Panc1 (cell line): Measurements from ENCODE around the gene NCBP2. TPM values are rescaled to one million over a fixed set of nuclear protein-coding genes. Genes with fewer than 3 reads are reported as not detected.

Source experiments
- ATAC-seq: fragments of 200-7000 bp; cut with Tn5 transposase; 2 replicates; pipeline ENCODE4 v1.9.1; 2020; ENCODE audit warnings: mild to moderate bottlenecking, moderate library complexity
- BruUV-seq: library from RNA; stranded (reverse); fragments of 400-500 nt; replicated peaks from 2 replicates; lab custom pipeline; 2021; lab: Mats Ljungman, UMichigan
- CTCF ChIA-PET: fragments of 300-600 bp; sonication (Branson Sonifier 250); formaldehyde crosslinking; loops from one replicate; lab custom pipeline; 2022; ENCODE audit warnings: antibody characterized with exemption; lab: Charles Lee
- POLR2A ChIA-PET: fragments of 300-600 bp; sonication (Branson Sonifier 250); formaldehyde crosslinking; loops from one replicate; lab custom pipeline; 2022; ENCODE audit warnings: antibody characterized with exemption; lab: Charles Lee
- DNase-seq: peaks from one replicate; pipeline ENCODE4 v3.0.0-alpha.2; 2010; ENCODE audit warnings: low read depth, low spot score
- H3K27ac ChIP-seq: 2 replicates; pipeline ENCODE4 v1.5.1; 2011; ENCODE audit warnings: mild to moderate bottlenecking, low read length, inconsistent platforms
- H3K27me3 ChIP-seq: fragments of 200-500 bp; sonication (Bioruptor generic); 2 replicates; pipeline ENCODE4 v1.6.0; 2014; ENCODE audit warnings: low read length, inconsistent platforms; ENCODE audit not compliant: control insufficient read depth, insufficient read depth
- H3K36me3 ChIP-seq: fragments of 200-500 bp; sonication (Bioruptor generic); 2 replicates; pipeline ENCODE4 v1.5.1; 2014; ENCODE audit warnings: inconsistent platforms, mild to moderate bottlenecking, low read length, moderate library complexity; ENCODE audit not compliant: control insufficient read depth, insufficient read depth
- H3K4me1 ChIP-seq: 2 replicates; pipeline ENCODE4 v1.5.1; 2011; ENCODE audit warnings: inconsistent platforms, mild to moderate bottlenecking, low read length, moderate library complexity; ENCODE audit not compliant: control insufficient read depth, insufficient read depth
- H3K4me3 ChIP-seq, 2 experiments: 2 replicates each; pipeline ENCODE4 v1.5.1; 2011 to 2012; ENCODE audit warnings: low read depth in 2 of 2, low read length in 2 of 2, mild to moderate bottlenecking in 2 of 2, inconsistent platforms in 1 of 2, moderate library complexity in 1 of 2
- H3K9me3 ChIP-seq: fragments of 200-500 bp; sonication (Bioruptor generic); 2 replicates; pipeline ENCODE4 v1.5.1; 2014; ENCODE audit warnings: low read depth, mild to moderate bottlenecking, inconsistent platforms, low read length, moderate library complexity; ENCODE audit not compliant: control insufficient read depth, insufficient read depth
- CTCF ChIP-seq: fragments of 450-650 bp; IDR thresholded peaks from 2 replicates; pipeline ENCODE4 v1.5.1; 2017; ENCODE audit warnings: mild to moderate bottlenecking
- POLR2AphosphoS5 ChIP-seq: IDR thresholded peaks from 2 replicates; pipeline ENCODE4 v1.6.1; 2012; ENCODE audit warnings: mild to moderate bottlenecking, low read depth, low read length, moderate library complexity
- REST ChIP-seq, 2 experiments: IDR thresholded peaks; 2 replicates each; pipeline ENCODE4 v1.6.1; 2011 to 2012; ENCODE audit warnings: low read depth in 2 of 2, control low read depth in 1 of 2, low read length in 1 of 2, mild to moderate bottlenecking in 1 of 2, moderate library complexity in 1 of 2; ENCODE audit not compliant: insufficient read depth in 1 of 2
- SIN3A ChIP-seq: IDR thresholded peaks from 2 replicates; pipeline ENCODE4 v1.6.1; 2012; ENCODE audit warnings: low read depth, mild to moderate bottlenecking, low read length, moderate library complexity, borderline replicate concordance; ENCODE audit not compliant: insufficient read depth
- TCF7L2 ChIP-seq: IDR thresholded peaks from 2 replicates; pipeline ENCODE4 v1.6.1; 2011; ENCODE audit warnings: mild to moderate bottlenecking, low read depth, low read length, inconsistent platforms
- in situ Hi-C: cut with HindIII; loops from 2 replicates; pipeline ENCODE4 v1.10.0; 2016; ENCODE audit warnings: low sequenced_read_pairs, low pct_unique_long_range_greater_than_20kb
- intact Hi-C: fragments of 100-400 bp; cut with micrococcal nuclease; formaldehyde crosslinking; loops from one replicate; pipeline ENCODE4 v1.10.0; 2022; ENCODE audit not compliant: unreplicated experiment
- total RNA-seq: library from RNA; stranded (reverse); gene quantifications from one replicate; pipeline ENCODE4 v1.2.1, GENCODE V29; 2021; ENCODE audit not compliant: unreplicated experiment

NCBP2 gene
- total RNA-seq, 1 experiment from 2014 or later = 122 TPM

- BruUV-seq = no TSS peak
- intact Hi-C loops = no loop called here
Observed at GRCh38 chr3:196938576-196938975, 3.8 kb downstream of the NCBP2 start.

GRCh38 chr3:196938124-196938523, 4.2 kb downstream of the NCBP2 start:
- H3K36me3 ChIP-seq = peaks cover 50% of the 10 kb centered on the region
- TF ChIP-seq CTCF (no peak), SIN3A (no peak), REST (IDR thresholded peaks at IDR 0.05; ENCODE audit: insufficient read depth in 1 of 2, low read depth in 2 of 2, low read length in 1 of 2) (no peak), TCF7L2 (no peak), POLR2AphosphoS5 (no peak)
- ATAC-seq = no peak
- POLR2A ChIA-PET = interaction anchor here (0.6 kb wide), 2 partner anchors 71 to 198 kb away, joined by 8 to 13 read pairs; no protein-coding TSS in a partner anchor
- CTCF ChIA-PET = no interaction called here
- H3K4me1 ChIP-seq = peaks cover 11% of the 10 kb centered on the region
- DNase-seq = no peak
- H3K27ac ChIP-seq = peak overlapping the region; percentile 36
- no TSS peak for BruUV-seq
- H3K27me3 ChIP-seq = no peaks in the 10 kb centered on the region
- intact Hi-C loops (no loop called here), in situ Hi-C loops (no loop called here)
- H3K9me3 ChIP-seq = no peaks in the 10 kb centered on the region
- no peak overlapping the region for H3K4me3 ChIP-seq

More at GRCh38 chr3:196938576-196938975, 3.8 kb downstream of the NCBP2 start:
- Histone ChIP-seq H3K27ac (no peak overlapping the region; the same call in 1 of the 2 replicates), H3K27me3 (no peaks in the 10 kb centered on the region), H3K4me1 (peaks cover 12% of the 10 kb centered on the region), H3K4me3 (no peak overlapping the region), H3K9me3 (no peaks in the 10 kb centered on the region), H3K36me3 (peaks cover 51% of the 10 kb centered on the region)
- TF ChIP-seq POLR2AphosphoS5 (no peak), SIN3A (no peak), REST (IDR thresholded peaks at IDR 0.05; ENCODE audit: insufficient read depth in 1 of 2, low read depth in 2 of 2, low read length in 1 of 2) (no peak), TCF7L2 (no peak), CTCF (no peak)
- POLR2A ChIA-PET = interaction anchor here (0.6 kb wide), 2 partner anchors 71 to 199 kb away, joined by 8 to 13 read pairs; no protein-coding TSS in a partner anchor
- in situ Hi-C loops = no loop called here
- CTCF ChIA-PET = no interaction called here
- no peak for DNase-seq
- no peak for ATAC-seq
